ENCODE measurements around the gene CTIF.

DNA sequence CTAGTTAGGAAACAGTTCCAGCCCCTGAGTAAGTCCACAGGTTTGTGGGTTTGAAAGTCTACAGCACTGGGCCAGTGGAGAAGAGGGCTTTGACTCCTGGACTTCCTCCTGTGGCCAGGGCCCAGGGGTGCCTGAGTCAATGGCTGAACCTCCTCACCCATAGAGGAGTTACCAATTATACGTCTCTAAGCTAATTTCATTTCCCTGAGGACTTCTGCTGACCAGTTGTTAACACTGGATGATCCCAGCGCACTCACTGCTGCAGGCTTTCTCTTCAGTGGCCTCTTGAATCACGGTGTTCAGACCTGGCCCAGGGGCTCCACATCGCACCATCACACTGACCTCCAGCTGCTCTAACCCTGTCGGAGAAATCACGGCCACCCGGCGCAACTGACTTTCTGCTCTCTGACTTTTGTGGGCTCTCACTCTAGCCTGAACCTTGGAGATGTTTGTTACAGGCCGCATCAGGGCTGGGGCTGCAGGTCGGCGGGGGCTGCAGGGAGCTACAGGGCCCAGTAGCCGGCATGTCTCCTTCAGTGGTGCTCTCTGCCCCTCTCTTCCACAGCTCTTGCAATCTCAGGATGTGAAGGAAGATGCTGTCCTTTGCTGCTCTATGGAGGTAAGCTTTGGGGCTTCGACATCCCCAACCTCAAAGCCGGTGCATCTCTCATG lies 318.3 kb downstream of the CTIF start:
- TF ChIP-seq POLR2A (IDR thresholded peaks at IDR 0.05; ENCODE audit: low read depth, low read length) (no peak), TAF1 (IDR thresholded peaks at IDR 0.05; ENCODE audit: low read depth, low read length) (no peak)

Measured in GM12891 (cell line).